Astrocyte of the hippocampus (primary cell): ENCODE results near the gene RAB44.

Experiments used
- DNase-seq: peaks from one replicate; pipeline ENCODE4 v3.0.0; 2011; ENCODE audit warnings: low read depth, low spot score

Gene RAB44

GRCh38 chr6:36771145-36771544, 73.5 kb downstream of the RAB44 start:
- DNase-seq, result no peak

- no peak for DNase-seq
These were observed 74.8 kb downstream of the RAB44 start for GRCh38 chr6:36772397-36772796.

GRCh38 chr6:36774331-36774730, 76.7 kb downstream of the RAB44 start:
- DNase-seq, result no peak

- DNase-seq, result no peak
These were observed 78.5 kb downstream of the RAB44 start for GRCh38 chr6:36776167-36776566.

GRCh38 chr6:36777801-36778200, 80.2 kb downstream of the RAB44 start:
- no peak for DNase-seq

GRCh38 chr6:36779227-36779626, 81.6 kb downstream of the RAB44 start:
- DNase-seq, result no peak

- DNase-seq, result no peak
These were observed 83.0 kb downstream of the RAB44 start for GRCh38 chr6:36780442-36781177.

- no peak for DNase-seq
These were observed 84.0 kb downstream of the RAB44 start for GRCh38 chr6:36781669-36782068.
